Right ventricle myocardium inferior (tissue), 1 donor: ENCODE measurements around the gene PGP. TPM values are rescaled to one million over a fixed set of nuclear protein-coding genes. Genes with fewer than 3 reads are reported as not detected.

Experiments
- ATAC-seq: fragments of 200-7000 bp; cut with Tn5 transposase; one replicate; pipeline ENCODE4 v1.9.1; 2020; ENCODE audit warnings: mild to moderate bottlenecking, moderate library complexity
- DNase-seq: peaks from one replicate; pipeline ENCODE4 v3.0.0; 2021; ENCODE audit errors: missing footprints
- intact Hi-C: fragments of 100-400 bp; cut with DNase I; formaldehyde crosslinking; loops from one replicate; pipeline ENCODE4 v1.11.0; 2022
- total RNA-seq: library from RNA; stranded (reverse); fragmentation: NEBNext Ultra II Directional; extraction: Animal tissue kit (Norgen Biotek cat#: 25700); gene quantifications from one replicate; pipeline ENCODE4 v1.2.1, GENCODE V29; 2021
- donor health status: DM: no; HTN: yes; CAD: no; lungs with severe emphysema.

Gene PGP
- total RNA-seq, 1 donor from 2014 or later = 35.1 TPM

DNA sequence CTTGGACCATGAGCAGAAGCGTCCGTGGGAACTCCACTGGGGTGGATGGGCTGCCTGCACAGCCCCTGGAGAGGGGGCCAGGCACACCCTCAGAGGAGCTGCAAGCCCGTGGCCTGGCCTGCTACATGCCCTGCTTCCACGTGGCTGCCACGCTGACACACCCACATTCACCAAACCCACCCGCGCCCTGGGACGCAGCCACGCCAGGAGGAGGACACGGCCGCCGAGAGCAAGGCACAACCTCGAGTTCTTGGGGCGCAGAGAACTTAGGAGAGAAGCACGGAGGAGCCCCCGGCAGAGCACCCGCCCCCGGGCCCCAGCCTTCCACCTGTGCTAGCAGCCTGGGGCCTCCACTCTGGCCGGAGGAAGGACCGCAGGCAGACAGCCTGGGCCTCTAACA is 37.1 kb downstream of the PGP start:
- no peak for DNase-seq
- intact Hi-C loops = no loop called here
- no peak for ATAC-seq

DNA sequence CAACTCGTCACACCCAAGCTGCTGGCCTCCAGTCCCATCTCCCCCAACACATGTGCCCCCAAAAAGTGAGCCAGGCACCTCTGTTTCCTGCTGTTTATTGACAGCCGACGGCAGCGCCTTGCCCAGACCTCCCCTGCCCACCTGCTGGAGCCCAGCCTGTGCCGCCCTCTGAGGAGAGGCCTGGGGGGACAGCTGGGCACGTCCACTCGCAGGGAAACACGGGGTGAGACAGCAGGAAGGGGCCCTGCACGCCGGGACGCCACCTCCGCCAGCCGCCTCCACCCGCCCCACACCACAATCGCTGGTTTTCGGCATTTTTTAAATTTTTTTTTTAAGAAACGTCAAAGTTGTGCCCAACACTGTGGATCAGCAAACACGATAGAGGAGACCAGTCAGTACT is 37.5 kb downstream of the PGP start:
- intact Hi-C loops = no loop called here
- no peak for ATAC-seq
- no peak for DNase-seq

DNA sequence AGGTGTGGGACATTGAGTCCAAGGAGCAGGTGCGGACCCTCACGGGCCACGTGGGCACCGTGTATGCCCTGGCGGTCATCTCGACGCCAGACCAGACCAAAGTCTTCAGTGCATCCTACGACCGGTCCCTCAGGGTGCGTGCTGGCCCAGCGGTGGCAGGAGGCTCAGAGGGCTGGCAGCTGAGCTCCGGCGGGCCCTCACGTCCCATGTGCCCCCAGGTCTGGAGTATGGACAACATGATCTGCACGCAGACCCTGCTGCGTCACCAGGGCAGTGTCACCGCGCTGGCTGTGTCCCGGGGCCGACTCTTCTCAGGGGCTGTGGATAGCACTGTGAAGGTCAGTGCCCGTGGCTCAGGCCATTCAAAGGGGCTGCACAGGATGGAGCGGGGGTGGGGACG is 38.6 kb downstream of the PGP start:
- ATAC-seq = no peak
- DNase-seq = no peak
- intact Hi-C loops = no loop called here

DNA sequence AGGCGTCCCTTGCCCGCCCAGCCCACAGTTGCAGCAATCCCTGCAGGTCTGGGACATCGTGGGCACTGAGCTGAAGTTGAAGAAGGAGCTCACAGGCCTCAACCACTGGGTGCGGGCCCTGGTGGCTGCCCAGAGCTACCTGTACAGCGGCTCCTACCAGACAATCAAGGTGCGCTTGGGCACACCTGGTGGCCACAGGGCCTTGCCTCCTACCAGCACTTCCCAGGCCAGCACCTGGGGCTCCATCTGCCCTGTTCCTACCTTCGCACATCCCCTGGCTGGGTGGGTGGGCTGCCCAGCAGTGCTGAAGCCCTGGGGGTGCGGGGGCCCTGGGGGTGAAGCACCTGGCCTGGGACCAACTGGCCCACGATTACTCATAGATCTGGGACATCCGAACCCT is 39.2 kb downstream of the PGP start:
- ATAC-seq = no peak
- intact Hi-C loops = no loop called here
- no peak for DNase-seq

DNA sequence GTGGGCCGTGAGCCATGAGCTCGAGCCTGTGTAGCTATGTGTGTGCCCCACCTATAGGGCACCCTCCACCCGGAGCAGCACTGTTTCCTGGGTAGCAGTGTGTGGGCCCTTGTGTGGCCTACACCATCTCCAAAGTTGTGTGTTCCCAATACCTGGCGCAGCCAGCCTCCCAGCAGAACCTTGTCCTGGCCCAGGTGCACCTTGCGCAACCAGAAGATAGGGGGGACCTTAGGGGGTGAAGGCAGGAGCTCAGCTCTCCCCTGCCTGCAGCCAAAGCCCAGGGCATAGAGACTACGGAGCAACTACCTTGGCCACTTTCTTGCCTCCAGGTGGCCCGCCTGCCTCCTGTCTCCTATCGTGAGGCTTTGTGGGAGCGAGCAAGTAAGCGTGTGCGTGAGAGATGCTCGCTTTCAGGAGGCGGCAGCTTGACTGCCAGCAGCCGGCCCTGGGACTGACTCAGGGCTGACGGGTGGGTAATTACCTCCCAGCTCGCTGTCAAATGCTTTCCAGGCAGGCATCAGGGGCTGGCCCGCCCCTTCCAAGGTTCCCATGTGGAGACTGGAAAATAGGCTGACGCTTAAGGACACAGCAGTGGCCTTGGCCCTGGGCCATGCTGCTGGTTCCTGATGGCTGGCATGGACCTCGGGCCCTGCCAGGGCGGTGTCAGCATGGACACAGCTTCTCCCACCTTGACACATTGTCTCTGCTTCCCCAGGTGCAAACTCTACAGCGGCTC is 40.1 kb downstream of the PGP start:
- DNase-seq = no peak
- no peak for ATAC-seq
- intact Hi-C loops = no loop called here

DNA sequence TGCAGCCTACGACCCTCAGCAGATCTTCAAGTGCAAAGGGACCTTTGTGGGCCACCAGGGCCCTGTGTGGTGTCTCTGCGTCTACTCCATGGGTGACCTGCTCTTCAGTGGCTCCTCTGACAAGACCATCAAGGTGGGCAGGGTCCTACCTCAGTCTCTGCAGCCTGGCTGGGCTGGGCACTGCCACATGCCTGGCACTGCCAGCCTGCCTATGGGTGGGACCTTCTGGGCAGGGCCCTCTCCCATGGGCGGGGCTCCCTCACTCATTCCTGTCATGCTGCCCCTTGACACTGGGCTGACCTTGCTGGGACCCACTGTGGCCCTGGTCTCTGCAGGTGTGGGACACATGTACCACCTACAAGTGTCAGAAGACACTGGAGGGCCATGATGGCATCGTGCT is 40.7 kb downstream of the PGP start:
- no peak for DNase-seq
- ATAC-seq = no peak
- intact Hi-C loops = no loop called here

DNA sequence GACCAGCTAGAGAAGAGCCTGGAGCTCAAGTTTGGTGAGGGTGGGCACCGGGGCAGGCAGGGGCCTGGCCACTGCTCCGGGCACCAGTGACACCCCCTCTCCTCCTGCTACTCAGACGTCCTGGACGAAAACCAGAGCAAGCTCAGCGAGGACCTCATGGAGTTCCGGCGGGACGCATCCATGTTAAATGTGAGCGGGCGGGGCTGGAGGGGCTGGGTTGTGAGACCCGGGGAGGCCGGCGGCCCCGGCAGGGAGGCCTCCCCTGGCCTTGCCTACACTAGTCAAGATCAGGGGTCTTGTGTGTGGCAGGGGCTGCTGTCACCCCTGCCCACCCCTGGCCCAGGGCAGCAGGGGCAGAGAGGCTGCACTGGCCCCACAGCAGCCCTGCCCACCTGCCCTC is 41.3 kb downstream of the PGP start:
- ATAC-seq = no peak
- intact Hi-C loops = no loop called here
- no peak for DNase-seq

DNA sequence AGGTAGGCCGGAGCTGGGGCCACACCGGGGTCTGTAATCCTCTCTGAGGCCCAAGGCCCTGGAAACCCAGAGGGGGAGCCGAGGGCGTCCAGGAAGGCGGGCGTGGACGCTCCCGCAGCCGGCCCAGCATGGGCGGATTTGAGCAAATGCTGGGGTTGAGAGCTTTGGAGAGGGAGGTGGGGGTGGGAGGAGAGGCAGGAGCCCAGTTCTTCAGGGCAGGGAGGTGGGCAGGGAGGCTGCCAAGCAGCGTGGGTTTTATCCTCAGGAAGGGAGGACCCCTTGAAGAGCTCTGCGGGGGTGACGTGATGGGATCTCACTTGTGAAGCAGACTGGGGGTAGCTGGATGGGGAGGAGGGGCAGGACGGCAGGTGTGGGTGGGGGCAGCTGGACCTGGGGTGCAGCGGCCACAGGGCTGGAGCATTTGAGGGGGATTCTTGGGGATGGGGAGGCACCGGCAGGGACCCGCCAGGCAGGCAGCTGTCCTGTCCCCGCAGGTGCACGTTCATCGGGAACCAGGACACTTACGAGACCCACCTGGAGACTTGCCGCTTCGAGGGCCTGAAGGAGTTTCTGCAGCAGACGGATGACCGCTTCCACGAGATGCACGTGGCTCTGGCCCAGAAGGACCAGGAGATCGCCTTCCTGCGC is 41.8 kb downstream of the PGP start:
- intact Hi-C loops = no loop called here
- no peak for DNase-seq
- no peak for ATAC-seq

DNA sequence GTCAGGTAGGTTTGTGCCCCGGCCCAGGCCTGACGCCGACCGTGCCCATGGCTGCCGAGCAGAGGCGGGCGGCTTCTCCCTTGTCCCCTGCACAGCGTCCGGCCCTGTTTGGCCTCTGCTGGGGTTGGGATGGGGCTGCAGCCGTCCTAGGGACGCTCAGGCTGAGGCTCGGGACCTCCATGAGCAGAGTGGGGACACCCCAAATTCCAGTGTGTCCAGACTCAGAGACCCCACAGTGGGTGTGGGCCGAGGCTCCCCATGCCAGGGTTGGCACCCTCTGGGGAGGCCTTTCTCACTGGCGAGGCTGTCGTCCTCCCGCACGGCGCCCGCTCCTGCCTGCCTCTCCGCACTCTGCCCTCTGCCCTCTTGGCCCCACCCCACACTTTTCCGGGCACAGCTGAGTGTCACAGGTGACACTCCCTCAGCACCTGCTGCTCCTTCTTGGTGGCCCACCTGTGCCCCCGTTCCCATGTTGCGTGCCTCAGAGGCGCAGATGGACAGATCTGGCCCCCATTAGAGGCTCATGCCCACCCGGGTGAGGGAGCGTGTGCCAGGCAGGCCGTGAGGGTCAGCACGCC is 43.0 kb downstream of the PGP start:
- intact Hi-C loops = no loop called here
- no peak for ATAC-seq
- DNase-seq = no peak

DNA sequence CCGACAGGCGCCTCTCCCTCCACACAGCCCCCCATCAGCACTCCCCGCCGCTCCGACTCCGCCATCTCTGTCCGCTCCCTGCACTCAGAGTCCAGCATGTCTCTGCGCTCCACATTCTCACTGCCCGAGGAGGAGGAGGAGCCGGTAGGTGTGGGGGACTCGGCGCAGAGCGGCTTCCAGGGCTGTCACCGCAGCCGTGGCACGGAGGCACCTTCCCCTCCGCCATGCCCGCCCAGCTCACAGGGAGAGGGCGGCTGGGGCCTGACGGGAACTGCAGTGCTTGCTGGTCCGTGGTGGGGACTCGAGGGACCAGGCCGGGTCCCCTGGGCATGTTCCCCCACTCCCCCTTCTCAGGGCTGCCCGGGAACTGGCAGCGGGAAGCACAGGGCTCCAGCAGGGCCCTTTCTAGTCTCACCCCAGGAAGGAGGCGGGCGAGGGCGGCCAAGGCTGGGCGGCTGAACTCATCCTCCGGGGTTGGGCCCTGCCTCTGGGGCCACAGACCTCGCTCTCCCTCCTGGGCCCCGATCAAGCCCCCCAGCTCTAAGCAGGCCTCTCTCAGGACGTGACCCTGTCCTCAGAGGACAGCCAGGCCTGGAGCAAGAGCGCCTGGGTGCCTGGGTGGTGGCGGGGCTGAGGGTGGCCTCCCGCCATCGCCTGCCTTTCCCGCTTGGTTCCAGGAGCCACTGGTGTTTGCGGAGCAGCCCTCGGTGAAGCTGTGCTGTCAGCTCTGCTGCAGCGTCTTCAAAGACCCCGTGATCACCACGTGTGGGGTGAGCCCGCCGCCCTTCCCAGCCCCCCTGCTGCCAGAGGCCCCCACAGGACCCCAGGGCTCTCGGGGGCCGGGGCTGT is 43.8 kb downstream of the PGP start:
- DNase-seq = no peak
- intact Hi-C loops = no loop called here
- no peak for ATAC-seq

DNA sequence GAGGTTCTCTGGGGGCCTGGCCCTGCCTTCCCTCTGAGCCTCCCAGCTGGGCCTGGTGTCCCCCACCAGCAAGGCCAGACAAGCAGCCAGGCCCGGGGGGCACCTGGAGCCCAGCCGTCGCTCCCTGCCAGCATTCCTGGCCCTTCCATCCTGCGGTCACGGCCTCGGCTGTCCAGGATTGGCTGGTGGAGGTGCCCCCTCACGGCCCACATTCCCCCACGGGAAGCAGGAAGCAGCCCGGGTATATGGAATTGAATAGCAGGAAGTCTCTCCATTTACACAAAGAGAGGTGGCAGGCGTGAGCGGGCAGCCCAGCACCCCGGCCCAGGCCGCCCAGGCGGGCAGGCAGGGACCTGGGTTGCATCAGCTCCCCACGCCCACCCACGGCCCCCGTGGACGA is 44.6 kb downstream of the PGP start:
- intact Hi-C loops = no loop called here
- ATAC-seq (no peak), DNase-seq (no peak)

DNA sequence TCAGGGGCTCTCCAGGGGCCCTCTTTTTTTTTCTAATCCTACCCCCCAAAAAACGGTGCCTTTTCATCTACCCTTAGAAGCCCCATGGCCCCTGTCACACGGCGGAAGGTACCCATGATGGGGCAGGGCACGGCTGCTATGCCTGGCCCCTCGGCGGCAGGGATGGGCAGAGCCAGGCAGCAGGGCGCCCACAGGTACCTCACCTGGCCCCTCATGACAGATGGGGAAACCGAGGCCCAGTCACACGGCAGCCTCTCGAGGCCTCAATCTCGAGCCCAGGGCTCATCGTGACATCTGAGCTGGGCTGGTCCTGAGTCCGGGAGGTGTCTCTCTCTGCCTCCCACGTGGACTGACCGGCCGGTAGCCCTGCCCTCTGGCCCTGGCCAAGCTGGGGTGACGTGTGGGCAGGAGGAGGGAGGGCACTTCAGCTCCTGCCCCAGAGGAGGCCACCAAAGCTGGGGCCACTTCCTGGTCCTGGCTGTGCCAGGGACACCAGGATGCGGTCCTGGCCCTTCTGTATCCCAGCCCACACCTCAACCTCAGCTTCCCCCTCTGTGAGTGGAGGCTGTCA is 47.5 kb downstream of the PGP start:
- DNase-seq (no peak), ATAC-seq (no peak)
- intact Hi-C loops = no loop called here

DNA sequence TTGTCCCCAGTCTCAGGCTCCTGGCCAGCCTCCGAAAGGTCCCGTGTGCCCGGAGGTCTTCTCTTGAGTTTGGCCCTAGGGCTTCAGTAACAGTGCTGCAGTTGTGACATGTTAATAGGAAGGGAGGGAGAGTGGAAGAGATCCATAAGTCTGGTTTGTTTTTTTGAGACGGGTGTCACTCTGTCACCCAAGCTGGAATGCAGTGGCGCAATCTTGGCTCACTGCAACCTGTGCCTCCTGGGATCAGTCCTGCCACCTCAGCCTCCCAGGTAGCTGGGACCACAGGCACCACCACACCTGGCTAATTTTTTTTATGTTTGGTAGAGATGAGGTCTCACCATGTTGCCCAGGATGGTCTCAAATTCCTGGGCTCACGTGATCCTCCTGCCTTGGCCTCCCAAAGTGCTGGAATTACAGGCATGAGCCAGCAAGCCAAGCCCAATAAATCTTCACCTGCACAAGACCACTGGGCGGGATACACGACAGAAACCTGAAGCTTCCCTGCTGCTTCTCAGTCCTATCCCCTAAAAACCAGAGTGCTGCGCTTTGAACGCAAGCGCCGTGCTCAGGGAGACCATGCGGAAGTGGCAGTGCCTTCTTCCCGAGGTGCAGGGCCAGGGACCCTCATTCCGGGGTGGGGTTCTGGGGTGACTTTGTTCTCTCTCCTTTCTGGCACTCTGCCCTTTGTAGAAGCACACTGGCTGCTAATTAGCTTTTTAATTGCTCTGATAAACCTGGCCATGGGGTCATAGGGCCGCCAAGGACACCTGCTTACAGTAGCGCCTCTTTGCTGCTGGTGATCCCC is 48.2 kb downstream of the PGP start:
- no peak for ATAC-seq
- intact Hi-C loops = no loop called here
- no peak for DNase-seq

DNA sequence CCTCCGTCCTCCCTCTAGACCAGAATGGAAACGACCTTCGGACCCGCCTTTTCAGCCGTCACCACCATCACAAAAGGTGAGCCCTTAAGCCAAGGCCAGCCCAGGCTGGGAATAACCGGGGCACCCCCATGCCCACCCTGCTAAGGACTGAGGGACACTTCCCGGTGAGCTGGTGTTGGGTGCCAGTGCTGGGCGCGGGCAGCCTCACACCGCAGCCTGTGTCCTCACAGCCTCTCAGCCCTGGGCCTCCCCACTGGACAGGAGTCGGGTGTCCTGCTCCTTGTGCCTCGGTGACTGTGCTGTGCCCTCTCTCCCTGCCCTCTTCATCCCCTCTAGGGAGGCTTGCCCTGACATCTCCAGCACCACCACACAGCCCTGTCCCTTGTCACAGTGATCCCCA is 48.8 kb downstream of the PGP start:
- intact Hi-C loops = no loop called here
- DNase-seq = no peak

DNA sequence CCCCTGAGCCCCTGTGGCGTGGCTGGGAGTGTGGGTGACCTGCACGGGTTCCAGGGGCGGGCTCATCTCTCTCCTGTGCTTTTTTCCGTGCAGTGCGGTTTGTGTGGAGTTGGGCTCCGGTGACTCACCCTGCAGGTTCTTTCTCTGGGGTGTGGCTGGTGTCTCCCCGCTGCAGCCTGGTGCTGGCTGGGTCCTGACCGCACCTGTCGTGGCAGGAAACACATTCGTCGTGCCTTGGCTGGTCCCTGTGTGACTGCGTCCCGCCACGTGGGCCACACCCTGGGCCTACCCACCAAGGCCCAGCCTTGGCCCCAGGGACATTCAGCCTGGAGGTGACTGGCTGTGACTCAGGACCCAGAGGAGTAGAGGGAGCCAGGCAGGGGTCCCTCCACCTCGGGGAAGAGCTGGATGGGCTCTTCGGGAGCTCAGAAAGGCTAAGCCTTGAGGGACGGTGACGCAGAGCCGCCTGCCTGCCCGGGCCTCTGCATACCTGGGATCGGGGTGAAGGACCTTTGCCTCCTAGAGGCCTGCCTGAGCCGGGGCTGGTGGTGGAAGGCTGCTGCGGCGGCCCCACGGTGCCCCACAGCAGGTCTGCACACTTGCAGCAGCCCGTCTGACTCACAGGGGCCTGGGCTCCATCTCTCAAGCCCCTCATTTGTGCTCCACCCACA is 51.3 kb downstream of the PGP start:
- intact Hi-C loops = no loop called here
- no peak for DNase-seq
- no peak for ATAC-seq

More for the DNA sequence above, 48.8 kb downstream of the PGP start:
- ATAC-seq = no peak

DNA sequence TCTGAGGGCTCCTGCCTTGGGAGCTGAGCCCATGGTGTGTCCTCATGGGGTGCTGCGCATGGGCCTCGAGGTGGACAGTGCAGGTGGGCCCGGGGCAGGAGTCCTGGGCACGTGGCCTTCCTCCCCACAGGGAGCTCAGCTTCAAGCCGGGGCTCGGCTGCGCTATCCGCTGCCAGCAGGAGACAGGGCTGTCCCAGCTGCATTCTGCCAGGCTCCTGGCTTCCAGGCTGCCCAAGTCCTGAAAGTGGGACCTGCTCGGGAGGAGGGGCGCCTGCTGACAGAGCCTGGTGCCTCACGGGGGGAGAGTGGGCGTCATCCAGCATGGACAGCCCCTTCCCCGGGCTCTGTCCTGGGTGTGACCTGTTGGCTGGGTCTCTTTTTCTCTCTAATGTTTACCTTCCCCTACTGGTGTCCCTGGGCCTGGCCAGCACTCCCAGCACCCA is 51.9 kb downstream of the PGP start:
- intact Hi-C loops = no loop called here
- DNase-seq (no peak), ATAC-seq (no peak)

DNA sequence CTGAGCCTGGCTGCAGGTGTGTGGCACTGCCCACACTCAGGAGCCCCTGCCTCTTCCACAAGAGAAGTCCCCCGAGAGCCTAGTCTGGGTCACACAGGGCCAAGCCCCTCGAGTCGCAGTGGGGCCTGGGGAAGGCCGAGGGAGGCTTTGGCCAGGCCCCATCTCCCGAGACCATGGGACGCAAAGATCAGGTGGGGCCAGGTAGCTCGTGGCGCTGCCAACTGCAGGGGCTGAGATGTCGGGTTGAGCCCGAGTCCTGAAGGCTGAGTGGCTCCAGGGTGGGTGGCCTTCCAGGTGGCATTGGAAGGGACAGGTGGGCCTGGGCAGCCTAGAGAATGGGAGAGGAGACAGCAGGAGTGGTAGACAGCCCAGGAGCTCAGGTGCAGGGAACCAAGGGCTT is 52.7 kb downstream of the PGP start:
- intact Hi-C loops = no loop called here
- no peak for DNase-seq
- ATAC-seq = no peak
